ENCODE results near the gene TRAPPC2.
"Not testable (repeated sequence)": the region's sequence is repeated elsewhere in the genome, so short reads cannot be mapped to it uniquely, and the experiment has no call there.

TRAPPC2 gene

DNA sequence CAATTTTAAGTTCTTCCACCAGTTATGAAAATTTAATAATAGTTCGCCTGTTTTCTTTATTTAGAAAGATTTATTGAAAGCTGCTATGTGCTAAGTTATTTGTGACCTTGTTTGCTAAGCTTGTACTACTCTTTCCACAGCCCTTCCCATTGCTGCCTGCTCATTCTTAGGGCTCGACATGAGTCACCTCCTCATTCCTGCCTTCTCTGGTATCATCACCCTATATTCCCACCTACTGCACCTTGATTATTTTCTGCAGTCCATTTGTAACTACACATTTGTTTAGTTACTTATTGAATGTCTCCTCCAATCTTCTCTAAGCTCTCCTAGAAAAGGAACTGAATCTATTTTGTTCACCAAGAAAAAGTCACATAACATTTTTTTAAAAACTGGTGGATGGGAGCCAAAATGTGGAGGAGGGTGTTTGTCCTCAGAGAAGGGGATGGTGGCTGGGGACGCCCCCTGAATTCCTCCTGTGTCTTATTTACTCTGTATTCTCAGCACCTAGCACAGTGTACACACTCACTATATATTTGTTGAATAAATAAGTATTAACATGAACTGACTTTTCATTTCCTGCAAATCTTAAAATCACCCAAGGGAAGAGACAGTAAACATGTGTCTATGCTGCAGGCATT lies 49.2 kb downstream of the TRAPPC2 start:
- CTCF ChIA-PET, result interaction anchor here (1.0 to 2.0 kb wide), 3 partner anchors 19 to 61 kb away, joined by 3 to 5 read pairs (median 3); partner anchors contain the start of genes OFD1 and TRAPPC2
- POLR2A ChIA-PET, result interaction anchor here (0.7 kb wide), 1 partner anchor 16 kb away, joined by 3 read pairs; no protein-coding TSS in a partner anchor
- TF ChIP-seq, protein P1, sequence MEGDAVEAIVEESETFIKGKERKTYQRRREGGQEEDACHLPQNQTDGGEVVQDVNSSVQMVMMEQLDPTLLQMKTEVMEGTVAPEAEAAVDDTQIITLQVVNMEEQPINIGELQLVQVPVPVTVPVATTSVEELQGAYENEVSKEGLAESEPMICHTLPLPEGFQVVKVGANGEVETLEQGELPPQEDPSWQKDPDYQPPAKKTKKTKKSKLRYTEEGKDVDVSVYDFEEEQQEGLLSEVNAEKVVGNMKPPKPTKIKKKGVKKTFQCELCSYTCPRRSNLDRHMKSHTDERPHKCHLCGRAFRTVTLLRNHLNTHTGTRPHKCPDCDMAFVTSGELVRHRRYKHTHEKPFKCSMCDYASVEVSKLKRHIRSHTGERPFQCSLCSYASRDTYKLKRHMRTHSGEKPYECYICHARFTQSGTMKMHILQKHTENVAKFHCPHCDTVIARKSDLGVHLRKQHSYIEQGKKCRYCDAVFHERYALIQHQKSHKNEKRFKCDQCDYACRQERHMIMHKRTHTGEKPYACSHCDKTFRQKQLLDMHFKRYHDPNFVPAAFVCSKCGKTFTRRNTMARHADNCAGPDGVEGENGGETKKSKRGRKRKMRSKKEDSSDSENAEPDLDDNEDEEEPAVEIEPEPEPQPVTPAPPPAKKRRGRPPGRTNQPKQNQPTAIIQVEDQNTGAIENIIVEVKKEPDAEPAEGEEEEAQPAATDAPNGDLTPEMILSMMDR (IDR thresholded peaks at IDR 0.05; ENCODE audit: control extremely low read depth, extremely low read depth, low read depth, missing control alignments), result no peak
- DNase-seq (ENCODE audit: extremely low spot score), result no peak

DNA sequence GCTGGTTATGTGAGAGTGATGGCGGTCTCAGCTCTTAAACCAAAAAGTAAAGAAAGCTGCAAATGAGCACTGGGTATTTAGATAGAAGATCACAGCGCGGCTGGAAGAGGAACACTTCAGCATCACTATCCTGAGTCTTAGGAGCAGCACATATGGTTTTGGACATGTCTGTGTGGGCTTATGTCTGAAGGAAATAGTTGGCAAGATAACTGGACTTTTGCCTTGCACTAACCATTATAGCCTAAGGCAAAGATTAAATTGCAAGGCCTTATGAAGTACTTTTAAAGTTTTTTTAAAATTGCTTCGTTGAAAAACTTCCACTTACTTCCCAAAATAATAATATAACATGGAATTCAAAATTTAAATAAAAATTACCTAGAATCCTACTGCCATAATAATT lies 50.1 kb downstream of the TRAPPC2 start:
- TF ChIP-seq, protein P1 (IDR thresholded peaks at IDR 0.05; ENCODE audit: control extremely low read depth, extremely low read depth, low read depth, missing control alignments), result no peak
- CTCF ChIA-PET, result interaction anchor here (1.0 to 2.0 kb wide), 3 partner anchors 18 to 62 kb away, joined by 3 to 5 read pairs (median 3); partner anchors contain the start of genes OFD1 and TRAPPC2
- POLR2A ChIA-PET, result no interaction called here
- DNase-seq (ENCODE audit: extremely low spot score), result no peak

DNA sequence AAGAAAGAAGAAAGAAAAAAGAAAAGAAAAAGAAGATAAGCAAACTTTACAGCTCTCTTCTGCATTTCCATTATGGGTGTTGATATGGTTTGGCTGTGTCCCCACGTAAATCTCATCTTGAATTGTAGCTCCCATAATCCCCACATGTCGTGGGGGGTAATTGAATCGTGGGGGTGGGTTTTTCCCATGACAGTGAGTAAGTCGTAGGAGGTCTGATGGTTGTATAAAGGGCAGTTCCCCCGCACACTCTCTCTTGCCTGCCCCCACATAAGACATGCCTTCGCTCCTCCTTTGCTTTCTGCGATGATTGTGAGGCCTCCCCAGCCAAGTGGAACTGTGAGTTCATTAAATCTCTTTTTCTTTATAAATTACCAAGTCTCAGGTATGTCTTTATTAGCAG lies 52.8 kb downstream of the TRAPPC2 start:
- TF ChIP-seq, protein P1 (IDR thresholded peaks at IDR 0.05; ENCODE audit: control extremely low read depth, extremely low read depth, low read depth, missing control alignments), result no peak

DNA sequence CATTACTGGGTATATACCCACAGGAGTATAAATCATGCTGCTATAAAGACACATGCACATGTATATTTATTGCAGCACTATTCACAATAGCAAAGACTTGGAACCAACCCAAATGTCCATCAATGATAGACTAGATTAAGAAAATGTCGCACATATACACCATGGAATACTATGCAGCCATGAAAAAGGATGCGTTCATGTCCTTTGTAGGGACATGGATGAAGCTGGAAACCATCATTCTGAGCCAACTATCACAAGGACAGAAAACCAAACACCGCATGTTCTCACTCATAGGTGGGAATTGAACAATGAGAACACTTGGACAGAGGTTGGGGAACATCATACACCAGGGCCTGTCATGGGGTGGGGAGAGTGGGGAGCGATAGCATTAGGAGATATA lies 54.7 kb downstream of the TRAPPC2 start:
- DNase-seq (ENCODE audit: extremely low spot score); POLR2A ChIA-PET: not testable (repeated sequence)
- CTCF ChIA-PET, result interaction anchor here (1.2 kb wide), 1 partner anchor 17 kb away, joined by 3 read pairs; no protein-coding TSS in a partner anchor

More for the DNA sequence above, 52.8 kb downstream of the TRAPPC2 start:
- ChIA-PET CTCF (interaction anchor here (1.4 kb wide), 1 partner anchor 12 kb away, joined by 5 read pairs; no protein-coding TSS in a partner anchor), POLR2A (no interaction called here)
- no peak for DNase-seq (ENCODE audit: extremely low spot score)

DNA sequence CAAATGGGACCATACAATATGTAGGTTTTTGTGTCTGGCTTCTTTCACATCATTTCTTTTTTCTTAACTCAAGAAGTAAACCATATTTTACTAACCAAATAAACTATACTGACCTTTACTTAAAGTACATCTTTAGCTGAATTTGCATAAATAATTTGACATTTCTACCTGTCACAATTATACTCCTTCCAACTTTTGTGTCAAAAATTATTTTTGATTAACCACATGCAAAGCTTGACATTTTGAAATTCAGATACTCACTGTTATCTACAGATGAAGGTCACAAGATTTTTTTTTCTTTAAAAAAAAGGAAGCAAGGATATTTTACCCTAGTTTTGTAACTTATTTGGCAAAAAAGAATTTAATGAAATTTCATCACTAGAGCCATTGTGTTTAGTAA lies 57.5 kb downstream of the TRAPPC2 start:
- TF ChIP-seq, protein P1 (IDR thresholded peaks at IDR 0.05; ENCODE audit: control extremely low read depth, extremely low read depth, low read depth, missing control alignments), result no peak
- CTCF ChIA-PET, result no interaction called here

DNA sequence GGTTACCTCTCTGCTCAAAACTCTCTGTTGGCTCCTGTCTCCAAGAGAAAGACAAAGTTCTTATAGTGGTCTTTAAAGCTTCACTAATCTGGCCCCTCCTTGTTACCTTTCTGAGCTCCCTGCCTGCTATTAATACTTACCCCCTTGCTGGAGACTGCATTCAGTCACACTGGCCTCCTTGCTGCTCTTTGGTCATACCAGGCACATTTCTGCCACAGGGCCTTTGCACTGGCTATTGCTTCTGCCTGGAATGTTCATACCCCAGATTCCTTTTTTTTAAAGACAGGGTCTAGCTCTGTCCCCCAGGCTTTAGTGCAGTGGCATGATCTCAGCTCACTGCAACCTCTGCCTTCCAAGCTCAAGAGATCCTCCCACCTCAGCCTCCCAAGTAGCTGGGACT lies 61.4 kb downstream of the TRAPPC2 start:
- CTCF ChIA-PET, result interaction anchor here (1.3 kb wide), 1 partner anchor 26 kb away, joined by 3 read pairs; no protein-coding TSS in a partner anchor
- DNase-seq (ENCODE audit: extremely low spot score), result no peak
- TF ChIP-seq, protein P1 (IDR thresholded peaks at IDR 0.05; ENCODE audit: control extremely low read depth, extremely low read depth, low read depth, missing control alignments), result no peak
- POLR2A ChIA-PET, result no interaction called here

More for the DNA sequence above, 57.5 kb downstream of the TRAPPC2 start:
- DNase-seq (ENCODE audit: extremely low spot score), result no peak
- POLR2A ChIA-PET, result no interaction called here

DNA sequence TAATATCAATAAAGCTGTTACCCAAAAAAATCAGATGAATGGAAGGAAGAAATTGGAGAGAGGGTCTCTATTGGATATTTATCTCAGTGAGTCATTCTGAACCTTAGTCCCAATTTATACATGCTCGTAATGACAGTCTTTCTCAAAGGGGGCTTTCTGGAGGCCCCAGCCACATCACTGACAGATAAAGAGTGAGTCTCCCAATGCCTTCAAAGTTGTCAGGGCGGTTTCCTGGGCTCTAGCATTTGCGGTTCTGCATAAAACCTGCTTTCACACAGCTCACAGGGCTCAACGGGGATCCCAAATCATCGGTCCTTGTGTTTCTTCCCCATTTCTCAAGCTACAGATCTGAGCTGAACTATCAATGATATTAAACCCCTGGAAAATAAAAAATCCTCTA lies 64.2 kb downstream of the TRAPPC2 start:
- CTCF ChIA-PET, result interaction anchor here (1.9 to 2.2 kb wide), 2 partner anchors 11 to 17 kb away, joined by 5 to 7 read pairs; no protein-coding TSS in a partner anchor
- POLR2A ChIA-PET, result interaction anchor here (1.3 kb wide), 1 partner anchor 64 kb away, joined by 8 read pairs; the partner anchor contains the start of genes OFD1 and TRAPPC2
- TF ChIP-seq, protein P1 (IDR thresholded peaks at IDR 0.05; ENCODE audit: control extremely low read depth, extremely low read depth, low read depth, missing control alignments), result no peak
- DNase-seq (ENCODE audit: extremely low spot score), result no peak

DNA sequence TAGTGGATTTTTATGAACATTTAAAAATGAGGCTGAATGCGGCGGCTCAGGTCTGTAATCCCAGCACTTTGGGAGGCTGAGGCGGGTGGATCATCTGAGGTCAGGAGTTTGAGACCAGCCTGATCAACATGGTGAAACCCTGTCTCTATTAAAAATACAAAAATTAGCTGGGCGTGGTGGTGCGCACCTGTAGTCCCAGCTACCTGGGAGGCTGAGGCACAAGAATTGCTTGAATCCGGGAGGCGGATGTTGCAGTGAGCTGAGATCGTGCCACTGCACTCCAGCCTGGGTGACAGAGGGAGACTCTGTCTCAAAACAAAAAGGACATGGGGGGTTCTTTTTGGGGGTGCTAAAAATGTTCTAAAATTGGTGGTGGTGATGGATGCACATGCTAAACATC lies 64.7 kb downstream of the TRAPPC2 start:
- ChIA-PET CTCF (interaction anchor here (1.0 to 2.2 kb wide), 3 partner anchors 11 to 80 kb away, joined by 3 to 7 read pairs (median 5); no protein-coding TSS in a partner anchor), POLR2A (interaction anchor here (0.8 to 1.4 kb wide), 5 partner anchors 15 to 73 kb away, joined by 3 to 8 read pairs (median 3); partner anchors contain the start of genes OFD1 and TRAPPC2)
- not testable (repeated sequence) for DNase-seq (ENCODE audit: extremely low spot score)

All from GM10248 (cell line).